Ishikawa (cell line): ENCODE results near the gene TLE3.

ENCODE experiments used
- CEBPB ChIP-seq: IDR thresholded peaks from 2 replicates; pipeline ENCODE4 v1.6.1; 2012
- CREB1 ChIP-seq: IDR thresholded peaks from 2 replicates; pipeline ENCODE4 v1.6.1; 2012; ENCODE audit warnings: low read depth
- EGR1 ChIP-seq: IDR thresholded peaks from 2 replicates; pipeline ENCODE4 v1.6.1; 2012
- EP300 ChIP-seq: IDR thresholded peaks from 2 replicates; pipeline ENCODE4 v1.6.1; 2012; ENCODE audit warnings: borderline replicate concordance
- FOXM1 ChIP-seq: IDR thresholded peaks from 2 replicates; pipeline ENCODE4 v1.6.1; 2012; ENCODE audit warnings: low read depth, borderline replicate concordance
- NFIC ChIP-seq: IDR thresholded peaks from 2 replicates; pipeline ENCODE4 v1.6.1; 2012
- RAD21 ChIP-seq: IDR thresholded peaks from 2 replicates; pipeline ENCODE4 v1.6.1; 2012; ENCODE audit warnings: low read depth
- TAF1 ChIP-seq: IDR thresholded peaks from 2 replicates; pipeline ENCODE4 v1.6.1; 2012; ENCODE audit warnings: low read depth, mild to moderate bottlenecking
- TCF12 ChIP-seq: IDR thresholded peaks from 2 replicates; pipeline ENCODE4 v1.6.1; 2012; ENCODE audit warnings: low read depth
- TEAD4 ChIP-seq: IDR thresholded peaks from 2 replicates; pipeline ENCODE4 v1.6.1; 2012
- YY1 ChIP-seq: IDR thresholded peaks from 2 replicates; pipeline ENCODE4 v1.6.1; 2012; ENCODE audit warnings: low read depth
- ZBTB7A ChIP-seq: IDR thresholded peaks from 2 replicates; pipeline ENCODE4 v1.6.1; 2012; ENCODE audit warnings: low read depth
- TF ChIP-seq, protein P1 (sequence below): IDR thresholded peaks from 2 replicates; pipeline ENCODE4 v1.6.1; 2012; ENCODE audit warnings: low read depth, mild to moderate bottlenecking
- TF ChIP-seq, protein P2 (sequence below): IDR thresholded peaks from 2 replicates; pipeline ENCODE4 v1.6.1; 2012
- TF ChIP-seq, protein P3 (sequence below): IDR thresholded peaks from 2 replicates; pipeline ENCODE4 v1.6.1; 2012

Gene TLE3

DNA sequence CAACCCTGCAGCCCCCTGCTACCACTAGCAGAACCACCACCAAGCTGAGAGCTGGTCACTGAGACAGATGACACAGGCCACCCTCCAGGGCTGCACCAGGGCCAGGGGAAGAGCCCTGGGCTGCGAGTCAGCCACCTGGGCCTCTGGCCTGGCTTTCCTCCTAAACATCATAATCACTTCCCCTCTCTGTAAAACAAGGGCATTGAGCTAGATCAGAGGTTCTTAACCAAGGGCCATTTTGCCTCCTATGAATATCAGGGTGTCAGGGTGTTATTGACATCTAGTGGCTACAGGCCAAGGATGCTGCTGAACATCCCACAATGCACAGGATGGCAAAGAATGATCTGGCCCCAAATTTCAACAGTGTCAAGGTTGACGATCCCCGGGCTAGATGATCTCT lies 25.2 kb downstream of the TLE3 start:
- TF ChIP-seq TCF12 (no peak), TAF1 (no peak), CREB1 (no peak), YY1 (no peak), RAD21 (no peak), CEBPB (no peak), NFIC (no peak), EGR1 (no peak)
- TF ChIP-seq, protein P1, sequence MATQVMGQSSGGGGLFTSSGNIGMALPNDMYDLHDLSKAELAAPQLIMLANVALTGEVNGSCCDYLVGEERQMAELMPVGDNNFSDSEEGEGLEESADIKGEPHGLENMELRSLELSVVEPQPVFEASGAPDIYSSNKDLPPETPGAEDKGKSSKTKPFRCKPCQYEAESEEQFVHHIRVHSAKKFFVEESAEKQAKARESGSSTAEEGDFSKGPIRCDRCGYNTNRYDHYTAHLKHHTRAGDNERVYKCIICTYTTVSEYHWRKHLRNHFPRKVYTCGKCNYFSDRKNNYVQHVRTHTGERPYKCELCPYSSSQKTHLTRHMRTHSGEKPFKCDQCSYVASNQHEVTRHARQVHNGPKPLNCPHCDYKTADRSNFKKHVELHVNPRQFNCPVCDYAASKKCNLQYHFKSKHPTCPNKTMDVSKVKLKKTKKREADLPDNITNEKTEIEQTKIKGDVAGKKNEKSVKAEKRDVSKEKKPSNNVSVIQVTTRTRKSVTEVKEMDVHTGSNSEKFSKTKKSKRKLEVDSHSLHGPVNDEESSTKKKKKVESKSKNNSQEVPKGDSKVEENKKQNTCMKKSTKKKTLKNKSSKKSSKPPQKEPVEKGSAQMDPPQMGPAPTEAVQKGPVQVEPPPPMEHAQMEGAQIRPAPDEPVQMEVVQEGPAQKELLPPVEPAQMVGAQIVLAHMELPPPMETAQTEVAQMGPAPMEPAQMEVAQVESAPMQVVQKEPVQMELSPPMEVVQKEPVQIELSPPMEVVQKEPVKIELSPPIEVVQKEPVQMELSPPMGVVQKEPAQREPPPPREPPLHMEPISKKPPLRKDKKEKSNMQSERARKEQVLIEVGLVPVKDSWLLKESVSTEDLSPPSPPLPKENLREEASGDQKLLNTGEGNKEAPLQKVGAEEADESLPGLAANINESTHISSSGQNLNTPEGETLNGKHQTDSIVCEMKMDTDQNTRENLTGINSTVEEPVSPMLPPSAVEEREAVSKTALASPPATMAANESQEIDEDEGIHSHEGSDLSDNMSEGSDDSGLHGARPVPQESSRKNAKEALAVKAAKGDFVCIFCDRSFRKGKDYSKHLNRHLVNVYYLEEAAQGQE: no peak
- TF ChIP-seq, protein P2, sequence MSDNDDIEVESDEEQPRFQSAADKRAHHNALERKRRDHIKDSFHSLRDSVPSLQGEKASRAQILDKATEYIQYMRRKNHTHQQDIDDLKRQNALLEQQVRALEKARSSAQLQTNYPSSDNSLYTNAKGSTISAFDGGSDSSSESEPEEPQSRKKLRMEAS: no peak

DNA sequence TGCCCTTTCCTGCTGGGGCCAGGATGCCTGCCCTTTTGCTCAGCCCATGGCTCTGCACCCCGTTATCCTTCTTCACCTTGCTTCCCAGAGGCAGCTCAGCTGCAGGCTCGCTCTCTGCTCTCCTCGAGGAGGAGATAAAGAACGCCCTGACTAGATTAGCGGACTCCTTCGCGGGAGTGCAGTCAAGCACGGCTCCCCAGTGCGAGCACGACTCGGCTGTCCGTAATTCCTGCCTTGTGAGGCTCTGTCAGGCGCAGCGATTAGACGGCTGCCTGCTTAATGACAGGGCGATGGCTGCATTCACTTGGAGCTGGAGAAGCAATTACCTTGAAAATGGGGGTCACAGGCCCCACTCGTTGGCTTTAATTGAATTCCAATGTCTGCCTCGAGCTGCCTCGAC lies 25.9 kb downstream of the TLE3 start:
- TF ChIP-seq, protein P3, sequence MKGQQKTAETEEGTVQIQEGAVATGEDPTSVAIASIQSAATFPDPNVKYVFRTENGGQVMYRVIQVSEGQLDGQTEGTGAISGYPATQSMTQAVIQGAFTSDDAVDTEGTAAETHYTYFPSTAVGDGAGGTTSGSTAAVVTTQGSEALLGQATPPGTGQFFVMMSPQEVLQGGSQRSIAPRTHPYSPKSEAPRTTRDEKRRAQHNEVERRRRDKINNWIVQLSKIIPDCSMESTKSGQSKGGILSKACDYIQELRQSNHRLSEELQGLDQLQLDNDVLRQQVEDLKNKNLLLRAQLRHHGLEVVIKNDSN: no peak
- TF ChIP-seq, protein P2: no peak
- TF ChIP-seq ZBTB7A: no peak

DNA sequence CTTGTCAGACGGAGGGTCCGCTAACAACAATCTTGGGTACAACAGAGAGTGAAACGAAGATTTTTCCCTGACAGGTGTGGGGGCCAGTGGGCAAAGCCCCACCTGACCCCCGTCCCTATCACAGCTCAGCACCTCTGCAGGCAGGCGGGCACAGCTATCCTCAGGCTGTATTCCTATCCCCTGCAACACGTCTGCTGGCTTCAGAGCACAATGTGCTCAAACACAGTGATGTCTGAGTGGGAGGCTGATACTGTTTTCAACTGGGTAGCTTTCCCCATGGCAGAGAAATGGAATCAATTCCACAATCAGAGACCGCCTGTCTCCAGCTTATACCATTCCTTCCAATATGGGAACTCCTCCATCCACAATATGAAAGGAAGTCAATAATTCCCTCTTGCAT lies 28.0 kb downstream of the TLE3 start:
- TF ChIP-seq, protein P3: no peak
- TF ChIP-seq RAD21 (no peak), TEAD4 (no peak), EP300 (no peak), CEBPB (no peak), YY1 (no peak), FOXM1 (no peak), TCF12 (no peak), EGR1 (no peak), TAF1 (no peak), CREB1 (no peak), NFIC (no peak), ZBTB7A (no peak)
- TF ChIP-seq, protein P2: no peak
- TF ChIP-seq, protein P1: no peak

DNA sequence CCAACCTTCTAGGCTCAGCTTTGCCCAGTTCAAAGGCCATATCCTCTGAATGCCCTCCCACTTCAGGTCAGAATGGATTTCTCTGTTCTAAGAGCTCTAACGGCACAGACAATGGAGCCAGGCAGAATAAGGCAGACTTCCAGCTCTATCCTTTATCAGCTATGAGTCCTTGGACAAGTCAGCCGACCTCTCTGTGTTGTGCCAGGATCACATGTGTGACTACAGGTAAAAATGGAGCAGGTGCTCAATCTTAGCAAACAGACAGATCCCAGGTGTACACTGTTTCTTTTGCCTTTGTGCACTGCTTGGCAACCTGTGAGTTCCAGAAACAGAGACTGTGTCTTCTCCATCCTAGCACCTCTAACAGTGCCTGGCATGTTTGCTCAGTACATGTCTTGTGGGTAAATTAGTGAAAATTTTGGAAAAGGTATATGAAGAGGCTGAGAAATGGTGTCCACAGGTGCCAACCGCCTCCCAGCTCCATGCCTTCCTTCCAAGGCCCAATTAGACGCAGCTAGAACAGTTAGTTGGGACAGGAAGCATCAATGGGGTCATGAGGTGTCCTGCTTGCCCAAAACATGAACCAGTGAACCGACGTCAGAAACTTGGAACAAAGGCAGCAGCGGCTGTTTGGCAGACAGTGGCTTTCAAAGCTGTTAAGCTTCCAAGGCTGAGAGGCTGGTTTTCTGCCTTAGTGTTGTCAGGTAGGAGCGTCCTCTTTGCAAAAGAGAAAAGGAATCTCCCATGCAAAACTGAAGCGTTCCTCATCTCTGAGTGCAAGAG lies 28.7 kb downstream of the TLE3 start:
- TF ChIP-seq CREB1 (no peak), ZBTB7A (no peak)

DNA sequence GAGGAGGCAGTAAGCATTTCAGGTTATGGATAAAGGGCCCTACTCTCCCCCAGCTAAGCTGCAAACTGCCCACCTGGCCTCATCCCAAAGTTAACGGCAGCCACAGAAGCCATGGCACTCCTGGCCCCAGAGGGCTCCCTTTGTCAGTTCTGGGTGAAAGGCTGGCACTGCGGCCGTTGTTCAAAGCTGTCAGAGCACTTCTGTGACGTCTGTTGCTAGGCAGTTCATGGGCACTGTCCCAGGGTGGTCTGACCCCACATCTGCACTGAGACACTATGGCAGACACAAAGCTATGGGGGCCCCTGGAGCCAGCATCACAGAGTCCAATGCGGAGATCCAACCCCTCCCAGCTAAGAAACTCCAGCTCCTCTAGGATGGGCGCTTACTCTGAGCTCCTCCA lies 30.0 kb downstream of the TLE3 start:
- TF ChIP-seq, protein P3: no peak
- no peak for TF ChIP-seq TCF12
- no peak for TF ChIP-seq ZBTB7A
- no peak for TF ChIP-seq EGR1
- no peak for TF ChIP-seq EP300
- no peak for TF ChIP-seq TAF1
- no peak for TF ChIP-seq FOXM1
- TF ChIP-seq NFIC: no peak
- no peak for TF ChIP-seq CEBPB
- no peak for TF ChIP-seq YY1

DNA sequence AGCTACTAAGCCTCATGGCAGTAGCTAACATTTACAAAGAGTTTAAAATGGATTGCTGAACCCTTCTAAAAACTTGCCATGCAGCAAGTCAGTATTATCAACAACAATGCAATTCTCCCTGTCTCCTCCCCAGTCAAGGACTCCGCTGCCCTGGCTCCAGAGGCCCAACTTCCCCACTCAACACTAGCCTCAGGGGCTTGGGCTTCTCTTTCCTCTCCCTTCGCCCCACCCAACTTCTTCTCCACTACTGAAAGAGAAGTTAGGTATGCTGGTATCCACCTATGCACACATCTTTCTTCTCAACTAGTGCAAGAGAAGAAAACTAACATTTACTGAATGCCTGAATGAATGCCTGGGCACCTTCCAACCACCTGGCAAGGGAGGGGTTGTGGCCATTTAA lies 30.7 kb downstream of the TLE3 start:
- TF ChIP-seq EP300 (no peak), CREB1 (no peak), NFIC (no peak), EGR1 (no peak), ZBTB7A (no peak), RAD21 (no peak), TCF12 (no peak), CEBPB (no peak), TAF1 (no peak), TEAD4 (no peak), YY1 (no peak)
- TF ChIP-seq, protein P2: no peak
- TF ChIP-seq, protein P1: no peak
- TF ChIP-seq, protein P3: no peak
